ENCODE results near the gene UNKL.

GRCh38 chr16:1315081-1316032 lies 99.1 kb downstream of the UNKL start:
- TF ChIP-seq, protein P1, sequence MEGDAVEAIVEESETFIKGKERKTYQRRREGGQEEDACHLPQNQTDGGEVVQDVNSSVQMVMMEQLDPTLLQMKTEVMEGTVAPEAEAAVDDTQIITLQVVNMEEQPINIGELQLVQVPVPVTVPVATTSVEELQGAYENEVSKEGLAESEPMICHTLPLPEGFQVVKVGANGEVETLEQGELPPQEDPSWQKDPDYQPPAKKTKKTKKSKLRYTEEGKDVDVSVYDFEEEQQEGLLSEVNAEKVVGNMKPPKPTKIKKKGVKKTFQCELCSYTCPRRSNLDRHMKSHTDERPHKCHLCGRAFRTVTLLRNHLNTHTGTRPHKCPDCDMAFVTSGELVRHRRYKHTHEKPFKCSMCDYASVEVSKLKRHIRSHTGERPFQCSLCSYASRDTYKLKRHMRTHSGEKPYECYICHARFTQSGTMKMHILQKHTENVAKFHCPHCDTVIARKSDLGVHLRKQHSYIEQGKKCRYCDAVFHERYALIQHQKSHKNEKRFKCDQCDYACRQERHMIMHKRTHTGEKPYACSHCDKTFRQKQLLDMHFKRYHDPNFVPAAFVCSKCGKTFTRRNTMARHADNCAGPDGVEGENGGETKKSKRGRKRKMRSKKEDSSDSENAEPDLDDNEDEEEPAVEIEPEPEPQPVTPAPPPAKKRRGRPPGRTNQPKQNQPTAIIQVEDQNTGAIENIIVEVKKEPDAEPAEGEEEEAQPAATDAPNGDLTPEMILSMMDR (IDR thresholded peaks at IDR 0.05; ENCODE audit: insufficient read depth, low read length, poor library complexity, severe bottlenecking), result no peak
- TF ChIP-seq EZH2phosphoT487 (conservative IDR thresholded peaks at IDR 0.05; ENCODE audit: low read length), result no peak
